Naive thymus-derived CD4-positive, alpha-beta T cell (primary cell): ENCODE results near the gene EPHX1. TPM values are rescaled to one million over a fixed set of nuclear protein-coding genes. Genes with fewer than 3 reads are reported as not detected.
"Not testable (repeated sequence)": the region's sequence is repeated elsewhere in the genome, so short reads cannot be mapped to it uniquely, and the experiment has no call there.

Experiments
- ATAC-seq: fragments of 150-1000 bp; cut with Tn5 transposase; 2 replicates; pipeline ENCODE4 v1.10.0; 2021; ENCODE audit warnings: mild to moderate bottlenecking, moderate library complexity
- CTCF ChIA-PET: fragments of 350-600 bp; sonication (Branson Sonifier 250); formaldehyde crosslinking; loops from one replicate; lab custom pipeline; 2021; ENCODE audit warnings: antibody characterized with exemption; lab: Charles Lee
- POLR2A ChIA-PET: fragments of 350-600 bp; sonication (Branson Sonifier 250); formaldehyde crosslinking; loops from one replicate; lab custom pipeline; 2021; ENCODE audit warnings: antibody characterized with exemption, inconsistent platforms; lab: Charles Lee
- DNase-seq, 9 donors: peaks; one replicate each; pipeline versions ENCODE4 v3.0.0 to v3.0.0-alpha.2; 2020 to 2022; ENCODE audit warnings: mixed read lengths in 1 of 9
- H3K27ac ChIP-seq: one replicate; pipeline ENCODE4 v1.7.0; 2013; ENCODE audit warnings: mild to moderate bottlenecking, low read depth, low read length, moderate library complexity
- H3K27me3 ChIP-seq, 2 donors: one replicate each; pipeline ENCODE4 v1.7.0; 2013; ENCODE audit warnings: low read length in 2 of 2, mild to moderate bottlenecking in 2 of 2, moderate library complexity in 2 of 2; ENCODE audit not compliant: control insufficient read depth in 2 of 2, insufficient read depth in 2 of 2
- H3K36me3 ChIP-seq, 3 experiments: 1 replicate in 2 of 3; 2 replicates in 1 of 3; pipeline ENCODE4 v1.7.0; 2013; ENCODE audit warnings: low read length in 3 of 3, mild to moderate bottlenecking in 3 of 3, moderate library complexity in 1 of 3; ENCODE audit not compliant: insufficient read depth in 3 of 3, control insufficient read depth in 2 of 3
- H3K4me1 ChIP-seq, 2 donors: one replicate each; pipeline ENCODE4 v1.7.0; 2013; ENCODE audit warnings: low read length in 2 of 2, mild to moderate bottlenecking in 2 of 2, moderate library complexity in 1 of 2; ENCODE audit not compliant: control insufficient read depth in 2 of 2, insufficient read depth in 2 of 2
- H3K4me3 ChIP-seq: 2 replicates; pipeline ENCODE4 v1.7.0; 2013; ENCODE audit warnings: mild to moderate bottlenecking, low read length
- H3K9me3 ChIP-seq, 3 experiments: 1 replicate in 2 of 3; 2 replicates in 1 of 3; pipeline ENCODE4 v1.7.0; 2013; ENCODE audit warnings: low read length in 3 of 3; ENCODE audit not compliant: control insufficient read depth in 2 of 3
- H3K27ac Mint-ChIP-seq, 9 donors: one replicate each; pipeline ENCODE4 v1.8.0; 2020 to 2022; ENCODE audit warnings: mixed read lengths in 9 of 9, mild to moderate bottlenecking in 8 of 9, moderate library complexity in 5 of 9, inconsistent platforms in 2 of 9
- H3K27me3 Mint-ChIP-seq, 5 donors: one replicate each; pipeline ENCODE4 v1.8.0; 2021 to 2022; ENCODE audit warnings: mixed read lengths in 5 of 5, mild to moderate bottlenecking in 1 of 5
- H3K36me3 Mint-ChIP-seq, 5 donors: one replicate each; pipeline ENCODE4 v1.8.0; 2020 to 2022; ENCODE audit warnings: mixed read lengths in 5 of 5, mild to moderate bottlenecking in 3 of 5, inconsistent platforms in 1 of 5
- H3K4me1 Mint-ChIP-seq, 7 donors: one replicate each; pipeline ENCODE4 v1.8.0; 2020 to 2022; ENCODE audit warnings: mixed read lengths in 7 of 7, mild to moderate bottlenecking in 3 of 7, inconsistent platforms in 1 of 7
- H3K4me3 Mint-ChIP-seq, 10 donors: one replicate each; pipeline ENCODE4 v1.8.0; 2020 to 2022; ENCODE audit warnings: mild to moderate bottlenecking in 10 of 10, mixed read lengths in 10 of 10, moderate library complexity in 6 of 10, inconsistent platforms in 2 of 10
- H3K9me3 Mint-ChIP-seq, 11 donors: one replicate each; pipeline ENCODE4 v1.8.0; 2020 to 2022; ENCODE audit warnings: mixed read lengths in 11 of 11, mild to moderate bottlenecking in 4 of 11, inconsistent platforms in 1 of 11, moderate library complexity in 1 of 11
- intact Hi-C, 2 donors: fragments of 100-400 bp; cut with micrococcal nuclease; formaldehyde crosslinking; loops; one replicate each; pipeline ENCODE4 v1.15.1; 2023
- polyA plus RNA-seq, 2 donors: library from polyadenylated mRNA; unstranded; fragments of 300-500 nt; fragmentation: Illumina TruSeq; gene quantifications; one replicate each; pipeline ENCODE4 v1.2.3, GENCODE V29; 2021
- total RNA-seq, 6 experiments: library from RNA in 5 of 6; stranded (reverse) in 5 of 6; gene quantifications; 1 replicate in 5 of 6; 2 replicates in 1 of 6; pipeline ENCODE4 v1.2.3 and lab custom pipeline; 2021 to 2026

The EPHX1 gene
- total RNA-seq (1 to 10 TPM; 1.5 to 3.2 (median 2.0) TPM), polyA plus RNA-seq (under 1 TPM; 0.66 to 0.83 TPM), total RNA-seq (lab: John Stamatoyannopoulos, UW) (1.6 reads per million, percentile 5 among the genes with 10 or more reads in this experiment)

- Histone ChIP-seq H3K4me3 (peak within 1 kb of the TSS; percentile 41), H3K4me1 (no peaks in the 10 kb centered on the region), H3K9me3 (no peaks in the 10 kb centered on the region), H3K27me3 (no peaks in the 10 kb centered on the region), H3K36me3 (no peaks in the 10 kb centered on the region), H3K27ac (peak within 1 kb of the TSS; percentile 29)
- CTCF ChIA-PET = interaction anchor here (1.0 kb wide), 1 partner anchor 32 kb away, joined by 3 read pairs; no protein-coding TSS in a partner anchor
- peak; percentile 89 for ATAC-seq
- POLR2A ChIA-PET = interaction anchor here (0.6 to 4.4 kb wide), 2 partner anchors 32 to 44 kb away, joined by 3 to 30 read pairs; partner anchors contain the start of gene SRP9
- Mint-ChIP-seq H3K4me3 (peak within 1 kb of the TSS; percentile 77 to 89 (median 85)), H3K36me3 (no peaks in the 10 kb centered on the region), H3K27ac (peak within 1 kb of the TSS in 7 of 9 donors; percentile 8 to 61 (median 34)), H3K4me1 (peaks cover 0 to 19% (median 8%) of the 10 kb centered on the region in 7 donors), H3K9me3 (no peaks in the 10 kb centered on the region), H3K27me3 (peaks cover 0 to 23% (median 0%) of the 10 kb centered on the region in 5 donors)
- DNase-seq = peak; percentile 35 to 78 (median 54)
- intact Hi-C loops = loop anchor here (1.0 to 10.0 kb wide), 4 partner anchors 33 to 336 kb away; partner anchors contain the start of gene SRP9 (in 2 of the 2)
Measured at GRCh38 chr1:225809842-225810578, at the start of gene EPHX1. Gene EPHX1 (plus strand): TSS chr1:225810124. CDS start chr1:225828730, 18,606 bp downstream.

- no peaks in the 10 kb centered on the region for H3K36me3 ChIP-seq
- CTCF ChIA-PET = no interaction called here
- H3K4me3 ChIP-seq = no peak overlapping the region
- no peak for ATAC-seq
- Mint-ChIP-seq H3K9me3 (no peaks in the 10 kb centered on the region), H3K27me3 (peaks cover 0 to 12% (median 4%) of the 10 kb centered on the region in 5 donors), H3K27ac (no peak overlapping the region), H3K4me1 (peaks cover 0 to 3% (median 0%) of the 10 kb centered on the region in 7 donors), H3K36me3 (peaks cover 0 to 3% (median 0%) of the 10 kb centered on the region in 5 donors), H3K4me3 (no peak overlapping the region)
- no peaks in the 10 kb centered on the region for H3K27me3 ChIP-seq
- intact Hi-C loops = no loop called here
- H3K27ac ChIP-seq = no peak overlapping the region
- POLR2A ChIA-PET = interaction anchor here (0.6 kb wide), 1 partner anchor 10 kb away, joined by 3 read pairs; no protein-coding TSS in a partner anchor
- H3K9me3 ChIP-seq = no peaks in the 10 kb centered on the region
- no peaks in the 10 kb centered on the region for H3K4me1 ChIP-seq
- no peak for DNase-seq
Measured at GRCh38 chr1:225760531-225760930, 49.4 kb upstream of the EPHX1 start.

- H3K36me3 Mint-ChIP-seq, CTCF ChIA-PET: not testable (repeated sequence)
Measured at GRCh38 chr1:225761395-225761794, 48.5 kb upstream of the EPHX1 start.

GRCh38 chr1:225762002-225762441 is 47.9 kb upstream of the EPHX1 start:
- Mint-ChIP-seq H3K27ac (no peak overlapping the region), H3K4me1 (no peaks in the 10 kb centered on the region), H3K27me3 (peaks cover 0 to 19% (median 4%) of the 10 kb centered on the region in 5 donors), H3K9me3 (no peaks in the 10 kb centered on the region), H3K4me3 (no peak overlapping the region), H3K36me3 (peaks cover 0 to 3% (median 0%) of the 10 kb centered on the region in 5 donors)
- Histone ChIP-seq H3K27me3 (no peaks in the 10 kb centered on the region), H3K36me3 (no peaks in the 10 kb centered on the region), H3K9me3 (no peaks in the 10 kb centered on the region), H3K4me3 (no peak overlapping the region), H3K4me1 (no peaks in the 10 kb centered on the region), H3K27ac (no peak overlapping the region)
- ChIA-PET CTCF (no interaction called here), POLR2A (no interaction called here)
- DNase-seq (no peak), ATAC-seq (no peak)
- intact Hi-C loops = no loop called here

More at GRCh38 chr1:225761395-225761794, 48.5 kb upstream of the EPHX1 start:
- H3K4me1 Mint-ChIP-seq, H3K4me1 ChIP-seq, H3K27ac Mint-ChIP-seq, H3K36me3 ChIP-seq, H3K27me3 ChIP-seq, intact Hi-C loops, H3K9me3 Mint-ChIP-seq, DNase-seq, H3K4me3 ChIP-seq, H3K4me3 Mint-ChIP-seq, ATAC-seq, H3K9me3 ChIP-seq, H3K27ac ChIP-seq: not testable (repeated sequence)
- H3K27me3 Mint-ChIP-seq = peaks cover 0 to 15% (median 4%) of the 10 kb centered on the region in 5 donors
- POLR2A ChIA-PET = interaction anchor here (0.6 kb wide), 1 partner anchor 399 kb away, joined by 3 read pairs; no protein-coding TSS in a partner anchor

- Histone ChIP-seq H3K27me3 (no peaks in the 10 kb centered on the region), H3K4me1 (no peaks in the 10 kb centered on the region), H3K27ac (no peak overlapping the region), H3K4me3 (no peak overlapping the region), H3K36me3 (no peaks in the 10 kb centered on the region), H3K9me3 (no peaks in the 10 kb centered on the region)
- intact Hi-C loops = no loop called here
- DNase-seq = no peak
- Mint-ChIP-seq H3K9me3 (no peaks in the 10 kb centered on the region), H3K4me1 (no peaks in the 10 kb centered on the region), H3K36me3 (peaks cover 0 to 3% (median 0%) of the 10 kb centered on the region in 5 donors), H3K4me3 (no peak overlapping the region), H3K27ac (no peak overlapping the region), H3K27me3 (peaks cover 0 to 19% (median 4%) of the 10 kb centered on the region in 5 donors)
- ChIA-PET POLR2A (no interaction called here), CTCF (no interaction called here)
- no peak for ATAC-seq
Measured at GRCh38 chr1:225762444-225762843, 47.5 kb upstream of the EPHX1 start.

- no peaks in the 10 kb centered on the region for H3K9me3 Mint-ChIP-seq
- no peak overlapping the region for H3K27ac ChIP-seq
- H3K9me3 ChIP-seq = no peaks in the 10 kb centered on the region
- CTCF ChIA-PET = interaction anchor here (0.7 kb wide), 1 partner anchor 12 kb away, joined by 4 read pairs; no protein-coding TSS in a partner anchor
- ATAC-seq (no peak), DNase-seq (no peak)
- H3K4me3 Mint-ChIP-seq = no peak overlapping the region
- H3K36me3 ChIP-seq = no peaks in the 10 kb centered on the region
- intact Hi-C loops = no loop called here
- H3K27ac Mint-ChIP-seq = no peak overlapping the region
- H3K27me3 Mint-ChIP-seq = peaks cover 0 to 15% (median 0%) of the 10 kb centered on the region in 5 donors
- no peaks in the 10 kb centered on the region for H3K4me1 Mint-ChIP-seq
- H3K27me3 ChIP-seq = no peaks in the 10 kb centered on the region
- H3K36me3 Mint-ChIP-seq = peaks cover 0 to 3% (median 0%) of the 10 kb centered on the region in 5 donors
- H3K4me1 ChIP-seq = no peaks in the 10 kb centered on the region
- POLR2A ChIA-PET = interaction anchor here (0.8 kb wide), 1 partner anchor 39 kb away, joined by 3 read pairs; no protein-coding TSS in a partner anchor
- H3K4me3 ChIP-seq = no peak overlapping the region
Measured at GRCh38 chr1:225763716-225764548, 46.0 kb upstream of the EPHX1 start.
